H1 (cell line): ENCODE results near the gene KCNQ2. TPM values are rescaled to one million over a fixed set of nuclear protein-coding genes. Genes with fewer than 3 reads are reported as not detected.
A peak's percentile ranks its signal among the peaks of the same experiment; 100 is the strongest.

Experiments used
- CTCF ChIA-PET: fragments of 300-600 bp; sonication (Branson Sonifier 250); formaldehyde crosslinking; loops from one replicate; lab custom pipeline; 2021; ENCODE audit not compliant: partially characterized antibody; lab: Charles Lee
- POLR2A ChIA-PET: fragments of 300-600 bp; sonication (Branson Sonifier 250); formaldehyde crosslinking; loops from one replicate; lab custom pipeline; 2021; ENCODE audit warnings: inconsistent platforms; ENCODE audit not compliant: partially characterized antibody; lab: Charles Lee
- DNase-seq, 2 experiments: peaks; one replicate each; pipeline versions ENCODE4 v3.0.0 to v3.0.0-alpha.2; 2010 to 2022; ENCODE audit warnings: low spot score in 2 of 2, low read depth in 1 of 2, mixed read lengths in 1 of 2
- FAIRE-seq: peaks from 2 replicates; lab custom pipeline; 2011; peaks lifted over from hg19 to GRCh38; lab: Jason Lieb, UNC
- H2AFZ ChIP-seq: 2 replicates; pipeline ENCODE4 v1.8.1; 2012; ENCODE audit warnings: low read length, inconsistent platforms
- H2AK5ac ChIP-seq: 2 replicates; pipeline ENCODE4 v1.6.1; 2013; ENCODE audit warnings: low read depth, low read length
- H2BK120ac ChIP-seq: replicated peaks from 2 replicates; pipeline ENCODE3; 2013; ENCODE audit warnings: low read depth, low read length, inconsistent platforms
- H2BK12ac ChIP-seq: 2 replicates; pipeline ENCODE4 v1.6.1; 2013; ENCODE audit warnings: low read depth, low read length
- H2BK15ac ChIP-seq: 2 replicates; pipeline ENCODE4 v1.6.1; 2013; ENCODE audit warnings: low read length
- H2BK20ac ChIP-seq: 2 replicates; pipeline ENCODE4 v1.6.1; 2013; ENCODE audit warnings: low read length
- H2BK5ac ChIP-seq: 2 replicates; pipeline ENCODE4 v1.6.1; 2013; ENCODE audit warnings: low read depth, low read length
- H3K14ac ChIP-seq: 2 replicates; pipeline ENCODE4 v1.6.1; 2013; ENCODE audit warnings: inconsistent platforms; ENCODE audit not compliant: insufficient read length
- H3K18ac ChIP-seq: 2 replicates; pipeline ENCODE4 v1.6.1; 2013; ENCODE audit warnings: low read length; ENCODE audit errors: extremely low read depth
- H3K23ac ChIP-seq: 2 replicates; pipeline ENCODE4 v1.6.1; 2013; ENCODE audit warnings: inconsistent platforms; ENCODE audit not compliant: insufficient read length
- H3K23me2 ChIP-seq: 2 replicates; pipeline ENCODE4 v1.6.1; 2013; ENCODE audit warnings: low read depth, low read length
- H3K27ac ChIP-seq: 2 replicates; pipeline ENCODE4 v1.6.1; 2011; ENCODE audit warnings: low read depth, low read length, inconsistent platforms
- H3K27me3 ChIP-seq, 4 experiments: replicated peaks in 1 of 4; 1 replicate in 1 of 4; 2 replicates in 3 of 4; pipeline versions ENCODE4 v1.6.1 to v1.8.1; 2011 to 2013; ENCODE audit warnings: low read length in 3 of 4, mild to moderate bottlenecking in 3 of 4, inconsistent platforms in 2 of 4, mixed read lengths in 2 of 4, moderate library complexity in 1 of 4; ENCODE audit not compliant: control insufficient read depth in 3 of 4, insufficient read depth in 3 of 4; ENCODE audit errors: extremely low read depth in 1 of 4
- H3K36me3 ChIP-seq, 4 experiments: 2 replicates each; pipeline versions ENCODE4 v1.6.1 to v1.8.1; 2011 to 2013; ENCODE audit warnings: mild to moderate bottlenecking in 4 of 4, low read length in 3 of 4, moderate library complexity in 2 of 4, control low read depth in 1 of 4, inconsistent platforms in 1 of 4; ENCODE audit not compliant: insufficient read depth in 4 of 4, control insufficient read depth in 2 of 4
- H3K4ac ChIP-seq: replicated peaks from 2 replicates; pipeline ENCODE3; 2013; ENCODE audit warnings: low read length, low read depth, mixed read lengths, inconsistent platforms; ENCODE audit not compliant: insufficient read length
- H3K4me1 ChIP-seq, 4 experiments: replicated peaks in 1 of 4; 1 replicate in 1 of 4; 2 replicates in 3 of 4; pipeline versions ENCODE4 v1.6.1 to v1.8.1; 2011 to 2013; ENCODE audit warnings: low read length in 3 of 4, inconsistent platforms in 2 of 4, mixed read lengths in 1 of 4; ENCODE audit not compliant: insufficient read depth in 4 of 4, control insufficient read depth in 3 of 4
- H3K4me2 ChIP-seq, 2 experiments: 2 replicates each; pipeline versions ENCODE4 v1.6.1 to v1.8.1; 2011 to 2013; ENCODE audit warnings: low read depth in 2 of 2, low read length in 2 of 2, control low read depth in 1 of 2, inconsistent platforms in 1 of 2, mild to moderate bottlenecking in 1 of 2; ENCODE audit not compliant: insufficient read depth in 1 of 2
- H3K4me3 ChIP-seq, 4 experiments: fragments of 200-600, 300-600 bp in 1 of 4; sonication (generic), shearing (Covaris generic), sonication (Bioruptor Twin) in 1 of 4; 2 replicates each; pipeline versions ENCODE4 v1.5.1 to v1.8.1; 2011 to 2016; ENCODE audit warnings: low read length in 4 of 4, low read depth in 3 of 4, control low read depth in 2 of 4, inconsistent platforms in 2 of 4, mild to moderate bottlenecking in 2 of 4, mixed read lengths in 1 of 4, moderate library complexity in 1 of 4; ENCODE audit not compliant: insufficient read depth in 2 of 4; ENCODE audit errors: extremely low read depth in 1 of 4
- H3K56ac ChIP-seq: replicated peaks from 2 replicates; pipeline ENCODE3; 2013; ENCODE audit warnings: low read depth, mild to moderate bottlenecking, mixed read lengths, low read length, inconsistent platforms; ENCODE audit not compliant: insufficient read length
- H3K79me1 ChIP-seq: 2 replicates; pipeline ENCODE4 v1.6.1; 2013; ENCODE audit warnings: low read depth, low read length, control low read depth
- H3K79me2 ChIP-seq, 2 experiments: 2 replicates each; pipeline versions ENCODE4 v1.6.1 to v1.8.1; 2012 to 2013; ENCODE audit warnings: low read length in 2 of 2, mild to moderate bottlenecking in 2 of 2, inconsistent platforms in 1 of 2; ENCODE audit not compliant: insufficient read depth in 2 of 2, control insufficient read depth in 1 of 2
- H3K9ac ChIP-seq, 4 experiments: replicated peaks in 1 of 4; 1 replicate in 1 of 4; 2 replicates in 3 of 4; pipeline versions ENCODE4 v1.6.1 to v1.8.1; 2011 to 2013; ENCODE audit warnings: low read depth in 3 of 4, low read length in 3 of 4, control low read depth in 2 of 4, mild to moderate bottlenecking in 2 of 4, moderate library complexity in 2 of 4, inconsistent platforms in 1 of 4; ENCODE audit errors: extremely low read depth in 1 of 4
- H3K9me3 ChIP-seq, 2 experiments: 2 replicates each; pipeline versions ENCODE4 v1.6.1 to v1.8.1; 2012 to 2013; ENCODE audit warnings: mild to moderate bottlenecking in 2 of 2, moderate library complexity in 2 of 2, control low read depth in 1 of 2, inconsistent platforms in 1 of 2, low read depth in 1 of 2, low read length in 1 of 2, mixed read lengths in 1 of 2; ENCODE audit not compliant: insufficient read depth in 2 of 2
- H4K20me1 ChIP-seq, 2 experiments: replicated peaks in 1 of 2; 2 replicates each; pipeline versions ENCODE3 to v1.8.1; 2011 to 2013; ENCODE audit warnings: inconsistent platforms in 2 of 2, low read length in 2 of 2, mild to moderate bottlenecking in 1 of 2; ENCODE audit not compliant: insufficient read depth in 2 of 2, control insufficient read depth in 1 of 2
- H4K5ac ChIP-seq: 2 replicates; pipeline ENCODE4 v1.6.1; 2013; ENCODE audit warnings: low read length, low read depth, mixed read lengths, inconsistent platforms; ENCODE audit not compliant: insufficient read length
- H4K8ac ChIP-seq: 2 replicates; pipeline ENCODE4 v1.8.0; 2013; ENCODE audit warnings: mild to moderate bottlenecking, moderate library complexity, low read length, inconsistent platforms; ENCODE audit not compliant: insufficient read depth; ENCODE audit errors: extremely low read depth
- H4K91ac ChIP-seq: replicated peaks from 2 replicates; pipeline ENCODE3; 2013; ENCODE audit warnings: low read length, mixed read lengths, inconsistent platforms; ENCODE audit not compliant: insufficient read length
- JUND ChIP-seq: IDR thresholded peaks from 2 replicates; pipeline ENCODE4 v1.6.1; 2011; ENCODE audit warnings: mild to moderate bottlenecking, improper control_type of control experiment, low read length
- NANOG ChIP-seq: IDR thresholded peaks from 2 replicates; pipeline ENCODE4 v1.6.1; 2011; ENCODE audit warnings: low read length, low read depth, mild to moderate bottlenecking, inconsistent platforms; ENCODE audit not compliant: insufficient read depth, poor library complexity, severe bottlenecking
- RAD21 ChIP-seq, 2 experiments: IDR thresholded peaks in 1 of 2; conservative IDR thresholded peaks in 1 of 2; 2 replicates each; pipeline ENCODE4 v1.6.1; 2011; ENCODE audit warnings: low read depth in 2 of 2, low read length in 2 of 2, improper control_type of control experiment in 1 of 2, inconsistent platforms in 1 of 2, mild to moderate bottlenecking in 1 of 2, moderate library complexity in 1 of 2
- SP4 ChIP-seq: IDR thresholded peaks from 2 replicates; pipeline ENCODE4 v1.6.1; 2012; ENCODE audit warnings: low read length, inconsistent platforms
- TEAD4 ChIP-seq: IDR thresholded peaks from 2 replicates; pipeline ENCODE4 v1.6.1; 2012; ENCODE audit warnings: low read depth, low read length, inconsistent platforms, mixed read lengths
- WGBS, 2 experiments: shearing (Covaris generic) in 1 of 2; methylation state at CpG; one replicate each; pipeline versions ENCODE4 v1.1.6 to v1.1.7; 2013 to 2015; ENCODE audit warnings: low lambda C conversion rate in 2 of 2, mixed read lengths in 2 of 2, inconsistent platforms in 1 of 2, low coverage in 1 of 2, missing lambda C conversion rate in 1 of 2; ENCODE audit not compliant: insufficient replicate concordance in 2 of 2, insufficient coverage in 1 of 2, insufficient read length in 1 of 2; ENCODE audit errors: extremely low coverage in 1 of 2, missing lambda C conversion rate in 1 of 2; 5-methylcytosine and 5-hydroxymethylcytosine counted together
- polyA plus RNA-seq, 7 experiments: library from polyadenylated mRNA; depleted of rRNA in 3 of 7; stranded (reverse) in 5 of 7; unstranded in 2 of 7; fragments of >200 nt in 5 of 7; fragments of 200-250 nt in 2 of 7; gene quantifications; 1 replicate in 5 of 7; 2 replicates in 1 of 7; 4 replicates in 1 of 7; pipeline versions ENCODE4 v1.2.1 to v1.2.3, GENCODE V29; 2011 to 2013; ENCODE audit warnings: missing spikeins in 2 of 7, mixed read lengths in 2 of 7
- total RNA-seq: library from RNA; stranded (reverse); fragmentation: NEBNext Ultra II Directional; extraction: Animal tissue kit (Norgen Biotek cat#: 25700); gene quantifications from 2 replicates; pipeline ENCODE4 v1.2.1, GENCODE V29; 2021

The KCNQ2 gene
- total and polyA plus RNA-seq, 2 of the 8 experiments (the other 6 are each of a cell fraction or from before 2014, with no cell fraction given), result 82.6 to 243 TPM

- Histone ChIP-seq H2BK15ac (no peak overlapping the region), H2BK5ac (no peak overlapping the region), H2AK5ac (no peak overlapping the region), H2AFZ (no peak overlapping the region), H3K9me3 (no peaks in the 10 kb centered on the region), H3K27ac (no peak overlapping the region), H2BK12ac (no peak overlapping the region), H2BK20ac (no peak overlapping the region), H4K20me1 (peaks cover 12 to 35% of the 10 kb centered on the region in 2 experiments), H3K4me3 (no peak overlapping the region), H3K79me2 (peaks cover 15 to 84% of the 10 kb centered on the region in 2 experiments; a peak in 3 of 4 replicates), H4K5ac (no peak overlapping the region), H3K14ac (no peak overlapping the region), H3K4ac (no peak overlapping the region), H2BK120ac (no peak overlapping the region), H3K36me3 (no peaks in the 10 kb centered on the region), H3K56ac (no peak overlapping the region), H3K9ac (no peak overlapping the region), H3K79me1 (peaks cover 40% of the 10 kb centered on the region), H3K4me1 (peaks cover 0 to 20% (median 12%) of the 10 kb centered on the region in 4 experiments; a peak in 6 of 7 replicates), H4K8ac (no peak overlapping the region), H4K91ac (no peak overlapping the region), H3K23me2 (peaks cover 6% of the 10 kb centered on the region; the same call in 1 of the 2 replicates), H3K23ac (no peak overlapping the region), H3K4me2 (no peak overlapping the region), H3K18ac (no peak overlapping the region), H3K27me3 (no peaks in the 10 kb centered on the region; a peak in 1 of 7 replicates)
- ChIA-PET POLR2A (interaction anchor here (1.0 kb wide), 1 partner anchor 8 kb away, joined by 4 read pairs; no protein-coding TSS in a partner anchor), CTCF (interaction anchor here (0.7 to 3.5 kb wide), 7 partner anchors 10 to 131 kb away, joined by 3 to 12 read pairs (median 3); no protein-coding TSS in a partner anchor)
- FAIRE-seq (no peak), DNase-seq (no peak)
- WGBS, 2 experiments, result 88% methylated on average over 19 of the region's 19 CpGs; no CpG with 5 or more reads in 1 of the 2 experiments
- no peak for TF ChIP-seq NANOG
- TF ChIP-seq SP4, result no peak
- no peak for TF ChIP-seq JUND
- no peak for TF ChIP-seq RAD21 (IDR thresholded peaks at IDR 0.05 in 1 of 2, conservative IDR thresholded peaks at IDR 0.05 in 1 of 2; ENCODE audit: low read depth in 2 of 2, low read length in 2 of 2)
- peak; percentile 80 for TF ChIP-seq TEAD4
Observed at GRCh38 chr20:63467294-63468083, 5.0 kb downstream of the KCNQ2 start.
